H9 (cell line): ENCODE measurements around the gene KCNAB1. TPM values are rescaled to one million over a fixed set of nuclear protein-coding genes. Genes with fewer than 3 reads are reported as not detected.

Source experiments
- DNase-seq: peaks from one replicate; pipeline ENCODE4 v3.0.0-alpha.2; 2017
- H2AFZ ChIP-seq: one replicate; pipeline ENCODE4 v1.6.1; 2013; ENCODE audit warnings: mild to moderate bottlenecking, low read length, control low read depth, moderate library complexity
- H2AK5ac ChIP-seq: 2 replicates; pipeline ENCODE4 v1.6.1; 2013; ENCODE audit warnings: low read length, control low read depth, mixed read lengths; ENCODE audit not compliant: insufficient read length
- H2BK120ac ChIP-seq: one replicate; pipeline ENCODE4 v1.6.1; 2013; ENCODE audit warnings: low read depth, mild to moderate bottlenecking, low read length, control low read depth, inconsistent platforms; ENCODE audit not compliant: poor library complexity, severe bottlenecking
- H2BK12ac ChIP-seq: 2 replicates; pipeline ENCODE4 v1.6.1; 2013; ENCODE audit warnings: low read length, control low read depth, mixed read lengths, low read depth; ENCODE audit not compliant: insufficient read length
- H2BK15ac ChIP-seq: 2 replicates; pipeline ENCODE4 v1.6.1; 2013; ENCODE audit warnings: low read depth, low read length, control low read depth
- H2BK20ac ChIP-seq: one replicate; pipeline ENCODE4 v1.6.1; 2013; ENCODE audit warnings: low read depth, mild to moderate bottlenecking, low read length, control low read depth, inconsistent platforms; ENCODE audit not compliant: poor library complexity, severe bottlenecking
- H2BK5ac ChIP-seq: 2 replicates; pipeline ENCODE4 v1.6.1; 2013; ENCODE audit warnings: low read length, control low read depth, mixed read lengths; ENCODE audit not compliant: insufficient read length
- H3K14ac ChIP-seq: 2 replicates; pipeline ENCODE4 v1.6.1; 2013; ENCODE audit warnings: low read length, control low read depth; ENCODE audit not compliant: insufficient read depth
- H3K18ac ChIP-seq: 2 replicates; pipeline ENCODE4 v1.6.1; 2013; ENCODE audit warnings: low read depth, mild to moderate bottlenecking, mixed read lengths, low read length, control low read depth; ENCODE audit not compliant: insufficient read length
- H3K23ac ChIP-seq: 2 replicates; pipeline ENCODE4 v1.6.1; 2013; ENCODE audit warnings: low read length, control low read depth, mixed read lengths, low read depth; ENCODE audit not compliant: insufficient read length
- H3K23me2 ChIP-seq: 2 replicates; pipeline ENCODE4 v1.6.1; 2013; ENCODE audit warnings: low read depth, mild to moderate bottlenecking, mixed read lengths, low read length, control low read depth; ENCODE audit not compliant: insufficient read length, poor library complexity, severe bottlenecking
- H3K27ac ChIP-seq: 2 replicates; pipeline ENCODE4 v1.5.1; 2013; ENCODE audit warnings: low read length, control low read depth, mixed read lengths, low read depth; ENCODE audit not compliant: insufficient read length
- H3K27me3 ChIP-seq: 2 replicates; pipeline ENCODE4 v1.6.1; 2013; ENCODE audit warnings: low read length, control low read depth, inconsistent platforms; ENCODE audit not compliant: insufficient read depth
- H3K4ac ChIP-seq: 2 replicates; pipeline ENCODE4 v1.6.1; 2013; ENCODE audit warnings: low read depth, mild to moderate bottlenecking, control low read depth, inconsistent platforms, low read length, moderate library complexity
- H3K4me1 ChIP-seq: 2 replicates; pipeline ENCODE4 v1.6.1; 2013; ENCODE audit warnings: low read length, control low read depth, inconsistent platforms; ENCODE audit not compliant: insufficient read depth
- H3K4me2 ChIP-seq: 2 replicates; pipeline ENCODE4 v1.6.1; 2013; ENCODE audit warnings: low read length, control low read depth, mixed read lengths; ENCODE audit not compliant: insufficient read length, insufficient read depth
- H3K56ac ChIP-seq: 2 replicates; pipeline ENCODE4 v1.6.1; 2013; ENCODE audit warnings: low read depth, mild to moderate bottlenecking, mixed read lengths, low read length, control low read depth; ENCODE audit not compliant: insufficient read length
- H3K79me1 ChIP-seq: 2 replicates; pipeline ENCODE4 v1.6.1; 2013; ENCODE audit warnings: low read depth, mild to moderate bottlenecking, moderate library complexity, low read length, control low read depth, inconsistent platforms; ENCODE audit not compliant: insufficient read depth, poor library complexity, severe bottlenecking
- H3K79me2 ChIP-seq: 2 replicates; pipeline ENCODE4 v1.6.1; 2013; ENCODE audit warnings: low read length, control low read depth, inconsistent platforms; ENCODE audit not compliant: insufficient read depth
- H3K9ac ChIP-seq: 2 replicates; pipeline ENCODE4 v1.6.1; 2013; ENCODE audit warnings: low read length, control low read depth, mixed read lengths; ENCODE audit not compliant: insufficient read length; ENCODE audit errors: extremely low read depth
- H3K9me3 ChIP-seq: one replicate; pipeline ENCODE4 v1.6.1; 2013; ENCODE audit warnings: low read depth, low read length, inconsistent platforms; ENCODE audit not compliant: control insufficient read depth
- H3T11ph ChIP-seq: one replicate; pipeline ENCODE4 v1.6.1; 2013; ENCODE audit warnings: mild to moderate bottlenecking, low read length, control low read depth, inconsistent platforms
- H4K20me1 ChIP-seq: one replicate; pipeline ENCODE4 v1.6.1; 2013; ENCODE audit not compliant: control insufficient read depth, insufficient read length, insufficient read depth
- H4K5ac ChIP-seq: 2 replicates; pipeline ENCODE4 v1.6.1; 2013; ENCODE audit warnings: low read depth, mild to moderate bottlenecking, mixed read lengths, low read length, control low read depth; ENCODE audit not compliant: insufficient read length
- H4K8ac ChIP-seq: replicated peaks from 2 replicates; pipeline ENCODE4 v1.6.1; 2013; ENCODE audit warnings: low read length, control low read depth, mixed read lengths, low read depth; ENCODE audit not compliant: insufficient read length
- H4K91ac ChIP-seq: 2 replicates; pipeline ENCODE4 v1.6.1; 2013; ENCODE audit warnings: low read depth, mild to moderate bottlenecking, moderate library complexity, mixed read lengths, low read length, control low read depth; ENCODE audit not compliant: insufficient read length
- H3K27ac Mint-ChIP-seq, 3 experiments: 2 replicates in 2 of 3; 3 replicates in 1 of 3; pipeline ENCODE4 v1.8.0; 2020 to 2021; ENCODE audit warnings: mixed read lengths in 3 of 3, mild to moderate bottlenecking in 1 of 3, moderate library complexity in 1 of 3
- H3K27me3 Mint-ChIP-seq: 2 replicates; pipeline ENCODE4 v1.8.0; 2021; ENCODE audit warnings: low read depth, mild to moderate bottlenecking, moderate library complexity, mixed read lengths
- H3K36me3 Mint-ChIP-seq, 3 experiments: 2 replicates in 2 of 3; 3 replicates in 1 of 3; pipeline ENCODE4 v1.8.0; 2020 to 2021; ENCODE audit warnings: low read depth in 3 of 3, mixed read lengths in 3 of 3; ENCODE audit not compliant: insufficient read depth in 1 of 3
- H3K4me1 Mint-ChIP-seq, 2 experiments: 2 replicates each; pipeline ENCODE4 v1.8.0; 2020; ENCODE audit warnings: mixed read lengths in 2 of 2
- H3K4me3 Mint-ChIP-seq, 2 experiments: 2 replicates in 1 of 2; 3 replicates in 1 of 2; pipeline ENCODE4 v1.8.0; 2020 to 2021; ENCODE audit warnings: mild to moderate bottlenecking in 2 of 2, mixed read lengths in 2 of 2, moderate library complexity in 1 of 2
- H3K9me3 Mint-ChIP-seq, 2 experiments: 2 replicates in 1 of 2; 3 replicates in 1 of 2; pipeline ENCODE4 v1.8.0; 2020; ENCODE audit warnings: mild to moderate bottlenecking in 2 of 2, mixed read lengths in 2 of 2, moderate library complexity in 1 of 2
- WGBS: extraction: QIAGEN DNeasy Blood & Tissue Kit; methylation state at CpG from one replicate; pipeline ENCODE4 v1.1.7; 2013; ENCODE audit warnings: missing lambda C conversion rate, low lambda C conversion rate, mixed read lengths; ENCODE audit not compliant: insufficient read length; ENCODE audit errors: extremely low coverage; 5-methylcytosine and 5-hydroxymethylcytosine counted together
- total RNA-seq: library from RNA; stranded (reverse); gene quantifications from 2 replicates; pipeline ENCODE4 v1.2.1, GENCODE V29; 2021
- TF ChIP-seq, protein P1 (sequence below): fragments of 200-600 bp; sonication (generic); conservative IDR thresholded peaks from 3 replicates; pipeline ENCODE4 v1.8.0; 2021; ENCODE audit warnings: antibody characterized with exemption, mild to moderate bottlenecking

KCNAB1 gene
- total RNA-seq, 1 experiment from 2014 or later: 3.7 TPM

DNA sequence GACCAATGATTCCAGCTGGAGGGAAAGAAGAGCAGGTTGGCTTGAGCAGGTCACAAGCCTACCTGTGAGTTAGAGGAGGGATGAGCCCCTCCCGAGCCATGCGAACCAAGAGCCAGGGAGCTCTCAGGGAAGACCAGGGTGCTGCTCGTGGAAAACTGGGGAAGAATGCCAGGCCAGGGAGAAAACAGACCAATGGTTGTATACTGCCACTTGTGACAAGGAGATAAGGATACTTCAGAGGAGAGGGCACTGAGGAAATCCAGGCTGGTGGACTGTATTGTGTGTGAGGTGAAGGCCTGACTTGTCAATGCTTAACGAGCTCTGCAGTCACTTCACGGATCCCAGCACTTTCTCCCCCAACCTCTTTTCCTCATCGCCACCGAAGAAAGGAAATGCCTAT, 256.9 kb downstream of the KCNAB1 start:
- Histone ChIP-seq H2AFZ (no peak overlapping the region), H3K9me3 (no peaks in the 10 kb centered on the region), H3K27me3 (no peaks in the 10 kb centered on the region), H2BK20ac (no peak overlapping the region), H3K27ac (no peak overlapping the region), H4K20me1 (no peaks in the 10 kb centered on the region), H3K4me2 (no peak overlapping the region), H3K56ac (no peak overlapping the region), H3K79me2 (no peaks in the 10 kb centered on the region), H3K23me2 (no peaks in the 10 kb centered on the region), H3K4ac (no peak overlapping the region), H4K5ac (no peak overlapping the region), H3K9ac (no peak overlapping the region), H3K14ac (no peak overlapping the region; the same call in 1 of the 2 replicates), H3K18ac (no peak overlapping the region), H4K91ac (no peak overlapping the region), H2AK5ac (no peak overlapping the region), H4K8ac (no peak overlapping the region), H3T11ph (no peak overlapping the region), H2BK15ac (no peak overlapping the region; the same call in 1 of the 2 replicates), H3K23ac (no peak overlapping the region), H2BK5ac (no peak overlapping the region), H3K4me1 (peaks cover 5% of the 10 kb centered on the region; the same call in 1 of the 2 replicates), H2BK120ac (no peak overlapping the region), H3K79me1 (no peaks in the 10 kb centered on the region), H2BK12ac (no peak overlapping the region)
- H3K4me1 Mint-ChIP-seq: peaks cover 25 to 30% of the 10 kb centered on the region in 2 experiments
- no peak for DNase-seq
- no peaks in the 10 kb centered on the region; the same call in 1 of the 2 replicates for H3K27me3 Mint-ChIP-seq
- no peaks in the 10 kb centered on the region; a peak in 1 of 5 replicates for H3K9me3 Mint-ChIP-seq
- WGBS: no CpG with 5 or more reads among the region's 7 CpGs
- H3K4me3 Mint-ChIP-seq: no peak overlapping the region
- peaks cover 0 to 2% (median 0%) of the 10 kb centered on the region in 3 experiments; a peak in 1 of 7 replicates for H3K36me3 Mint-ChIP-seq
- TF ChIP-seq, protein P1, sequence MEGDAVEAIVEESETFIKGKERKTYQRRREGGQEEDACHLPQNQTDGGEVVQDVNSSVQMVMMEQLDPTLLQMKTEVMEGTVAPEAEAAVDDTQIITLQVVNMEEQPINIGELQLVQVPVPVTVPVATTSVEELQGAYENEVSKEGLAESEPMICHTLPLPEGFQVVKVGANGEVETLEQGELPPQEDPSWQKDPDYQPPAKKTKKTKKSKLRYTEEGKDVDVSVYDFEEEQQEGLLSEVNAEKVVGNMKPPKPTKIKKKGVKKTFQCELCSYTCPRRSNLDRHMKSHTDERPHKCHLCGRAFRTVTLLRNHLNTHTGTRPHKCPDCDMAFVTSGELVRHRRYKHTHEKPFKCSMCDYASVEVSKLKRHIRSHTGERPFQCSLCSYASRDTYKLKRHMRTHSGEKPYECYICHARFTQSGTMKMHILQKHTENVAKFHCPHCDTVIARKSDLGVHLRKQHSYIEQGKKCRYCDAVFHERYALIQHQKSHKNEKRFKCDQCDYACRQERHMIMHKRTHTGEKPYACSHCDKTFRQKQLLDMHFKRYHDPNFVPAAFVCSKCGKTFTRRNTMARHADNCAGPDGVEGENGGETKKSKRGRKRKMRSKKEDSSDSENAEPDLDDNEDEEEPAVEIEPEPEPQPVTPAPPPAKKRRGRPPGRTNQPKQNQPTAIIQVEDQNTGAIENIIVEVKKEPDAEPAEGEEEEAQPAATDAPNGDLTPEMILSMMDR: no peak
- no peak overlapping the region for H3K27ac Mint-ChIP-seq
